H9 (cell line): ENCODE data around the gene ETV4. TPM values are rescaled to one million over a fixed set of nuclear protein-coding genes. Genes with fewer than 3 reads are reported as not detected.

ENCODE experiments used
- DNase-seq: peaks from one replicate; pipeline ENCODE4 v3.0.0-alpha.2; 2017
- H2AFZ ChIP-seq: one replicate; pipeline ENCODE4 v1.6.1; 2013; ENCODE audit warnings: mild to moderate bottlenecking, low read length, control low read depth, moderate library complexity
- H2AK5ac ChIP-seq: 2 replicates; pipeline ENCODE4 v1.6.1; 2013; ENCODE audit warnings: low read length, control low read depth, mixed read lengths; ENCODE audit not compliant: insufficient read length
- H2BK120ac ChIP-seq: one replicate; pipeline ENCODE4 v1.6.1; 2013; ENCODE audit warnings: low read depth, mild to moderate bottlenecking, low read length, control low read depth, inconsistent platforms; ENCODE audit not compliant: poor library complexity, severe bottlenecking
- H2BK12ac ChIP-seq: 2 replicates; pipeline ENCODE4 v1.6.1; 2013; ENCODE audit warnings: low read length, control low read depth, mixed read lengths, low read depth; ENCODE audit not compliant: insufficient read length
- H2BK15ac ChIP-seq: 2 replicates; pipeline ENCODE4 v1.6.1; 2013; ENCODE audit warnings: low read depth, low read length, control low read depth
- H2BK20ac ChIP-seq: one replicate; pipeline ENCODE4 v1.6.1; 2013; ENCODE audit warnings: low read depth, mild to moderate bottlenecking, low read length, control low read depth, inconsistent platforms; ENCODE audit not compliant: poor library complexity, severe bottlenecking
- H2BK5ac ChIP-seq: 2 replicates; pipeline ENCODE4 v1.6.1; 2013; ENCODE audit warnings: low read length, control low read depth, mixed read lengths; ENCODE audit not compliant: insufficient read length
- H3K14ac ChIP-seq: 2 replicates; pipeline ENCODE4 v1.6.1; 2013; ENCODE audit warnings: low read length, control low read depth; ENCODE audit not compliant: insufficient read depth
- H3K18ac ChIP-seq: 2 replicates; pipeline ENCODE4 v1.6.1; 2013; ENCODE audit warnings: low read depth, mild to moderate bottlenecking, mixed read lengths, low read length, control low read depth; ENCODE audit not compliant: insufficient read length
- H3K23ac ChIP-seq: 2 replicates; pipeline ENCODE4 v1.6.1; 2013; ENCODE audit warnings: low read length, control low read depth, mixed read lengths, low read depth; ENCODE audit not compliant: insufficient read length
- H3K23me2 ChIP-seq: 2 replicates; pipeline ENCODE4 v1.6.1; 2013; ENCODE audit warnings: low read depth, mild to moderate bottlenecking, mixed read lengths, low read length, control low read depth; ENCODE audit not compliant: insufficient read length, poor library complexity, severe bottlenecking
- H3K27ac ChIP-seq: 2 replicates; pipeline ENCODE4 v1.5.1; 2013; ENCODE audit warnings: low read length, control low read depth, mixed read lengths, low read depth; ENCODE audit not compliant: insufficient read length
- H3K27me3 ChIP-seq: 2 replicates; pipeline ENCODE4 v1.6.1; 2013; ENCODE audit warnings: low read length, control low read depth, inconsistent platforms; ENCODE audit not compliant: insufficient read depth
- H3K4ac ChIP-seq: 2 replicates; pipeline ENCODE4 v1.6.1; 2013; ENCODE audit warnings: low read depth, mild to moderate bottlenecking, control low read depth, inconsistent platforms, low read length, moderate library complexity
- H3K4me1 ChIP-seq: 2 replicates; pipeline ENCODE4 v1.6.1; 2013; ENCODE audit warnings: low read length, control low read depth, inconsistent platforms; ENCODE audit not compliant: insufficient read depth
- H3K4me2 ChIP-seq: 2 replicates; pipeline ENCODE4 v1.6.1; 2013; ENCODE audit warnings: low read length, control low read depth, mixed read lengths; ENCODE audit not compliant: insufficient read length, insufficient read depth
- H3K56ac ChIP-seq: 2 replicates; pipeline ENCODE4 v1.6.1; 2013; ENCODE audit warnings: low read depth, mild to moderate bottlenecking, mixed read lengths, low read length, control low read depth; ENCODE audit not compliant: insufficient read length
- H3K79me1 ChIP-seq: 2 replicates; pipeline ENCODE4 v1.6.1; 2013; ENCODE audit warnings: low read depth, mild to moderate bottlenecking, moderate library complexity, low read length, control low read depth, inconsistent platforms; ENCODE audit not compliant: insufficient read depth, poor library complexity, severe bottlenecking
- H3K79me2 ChIP-seq: 2 replicates; pipeline ENCODE4 v1.6.1; 2013; ENCODE audit warnings: low read length, control low read depth, inconsistent platforms; ENCODE audit not compliant: insufficient read depth
- H3K9ac ChIP-seq: 2 replicates; pipeline ENCODE4 v1.6.1; 2013; ENCODE audit warnings: low read length, control low read depth, mixed read lengths; ENCODE audit not compliant: insufficient read length; ENCODE audit errors: extremely low read depth
- H3K9me3 ChIP-seq: one replicate; pipeline ENCODE4 v1.6.1; 2013; ENCODE audit warnings: low read depth, low read length, inconsistent platforms; ENCODE audit not compliant: control insufficient read depth
- H3T11ph ChIP-seq: one replicate; pipeline ENCODE4 v1.6.1; 2013; ENCODE audit warnings: mild to moderate bottlenecking, low read length, control low read depth, inconsistent platforms
- H4K20me1 ChIP-seq: one replicate; pipeline ENCODE4 v1.6.1; 2013; ENCODE audit not compliant: control insufficient read depth, insufficient read length, insufficient read depth
- H4K5ac ChIP-seq: 2 replicates; pipeline ENCODE4 v1.6.1; 2013; ENCODE audit warnings: low read depth, mild to moderate bottlenecking, mixed read lengths, low read length, control low read depth; ENCODE audit not compliant: insufficient read length
- H4K8ac ChIP-seq: replicated peaks from 2 replicates; pipeline ENCODE4 v1.6.1; 2013; ENCODE audit warnings: low read length, control low read depth, mixed read lengths, low read depth; ENCODE audit not compliant: insufficient read length
- H4K91ac ChIP-seq: 2 replicates; pipeline ENCODE4 v1.6.1; 2013; ENCODE audit warnings: low read depth, mild to moderate bottlenecking, moderate library complexity, mixed read lengths, low read length, control low read depth; ENCODE audit not compliant: insufficient read length
- H3K27ac Mint-ChIP-seq, 3 experiments: 2 replicates in 2 of 3; 3 replicates in 1 of 3; pipeline ENCODE4 v1.8.0; 2020 to 2021; ENCODE audit warnings: mixed read lengths in 3 of 3, mild to moderate bottlenecking in 1 of 3, moderate library complexity in 1 of 3
- H3K27me3 Mint-ChIP-seq: 2 replicates; pipeline ENCODE4 v1.8.0; 2021; ENCODE audit warnings: low read depth, mild to moderate bottlenecking, moderate library complexity, mixed read lengths
- H3K36me3 Mint-ChIP-seq, 3 experiments: 2 replicates in 2 of 3; 3 replicates in 1 of 3; pipeline ENCODE4 v1.8.0; 2020 to 2021; ENCODE audit warnings: low read depth in 3 of 3, mixed read lengths in 3 of 3; ENCODE audit not compliant: insufficient read depth in 1 of 3
- H3K4me1 Mint-ChIP-seq, 2 experiments: 2 replicates each; pipeline ENCODE4 v1.8.0; 2020; ENCODE audit warnings: mixed read lengths in 2 of 2
- H3K4me3 Mint-ChIP-seq, 2 experiments: 2 replicates in 1 of 2; 3 replicates in 1 of 2; pipeline ENCODE4 v1.8.0; 2020 to 2021; ENCODE audit warnings: mild to moderate bottlenecking in 2 of 2, mixed read lengths in 2 of 2, moderate library complexity in 1 of 2
- H3K9me3 Mint-ChIP-seq, 2 experiments: 2 replicates in 1 of 2; 3 replicates in 1 of 2; pipeline ENCODE4 v1.8.0; 2020; ENCODE audit warnings: mild to moderate bottlenecking in 2 of 2, mixed read lengths in 2 of 2, moderate library complexity in 1 of 2
- WGBS: extraction: QIAGEN DNeasy Blood & Tissue Kit; methylation state at CpG from one replicate; pipeline ENCODE4 v1.1.7; 2013; ENCODE audit warnings: missing lambda C conversion rate, low lambda C conversion rate, mixed read lengths; ENCODE audit not compliant: insufficient read length; ENCODE audit errors: extremely low coverage; 5-methylcytosine and 5-hydroxymethylcytosine counted together
- total RNA-seq: library from RNA; stranded (reverse); gene quantifications from 2 replicates; pipeline ENCODE4 v1.2.1, GENCODE V29; 2021
- TF ChIP-seq, protein P1 (sequence below): fragments of 200-600 bp; sonication (generic); conservative IDR thresholded peaks from 3 replicates; pipeline ENCODE4 v1.8.0; 2021; ENCODE audit warnings: antibody characterized with exemption, mild to moderate bottlenecking

The ETV4 gene
- total RNA-seq, 1 experiment from 2014 or later, result 74.4 TPM

DNA sequence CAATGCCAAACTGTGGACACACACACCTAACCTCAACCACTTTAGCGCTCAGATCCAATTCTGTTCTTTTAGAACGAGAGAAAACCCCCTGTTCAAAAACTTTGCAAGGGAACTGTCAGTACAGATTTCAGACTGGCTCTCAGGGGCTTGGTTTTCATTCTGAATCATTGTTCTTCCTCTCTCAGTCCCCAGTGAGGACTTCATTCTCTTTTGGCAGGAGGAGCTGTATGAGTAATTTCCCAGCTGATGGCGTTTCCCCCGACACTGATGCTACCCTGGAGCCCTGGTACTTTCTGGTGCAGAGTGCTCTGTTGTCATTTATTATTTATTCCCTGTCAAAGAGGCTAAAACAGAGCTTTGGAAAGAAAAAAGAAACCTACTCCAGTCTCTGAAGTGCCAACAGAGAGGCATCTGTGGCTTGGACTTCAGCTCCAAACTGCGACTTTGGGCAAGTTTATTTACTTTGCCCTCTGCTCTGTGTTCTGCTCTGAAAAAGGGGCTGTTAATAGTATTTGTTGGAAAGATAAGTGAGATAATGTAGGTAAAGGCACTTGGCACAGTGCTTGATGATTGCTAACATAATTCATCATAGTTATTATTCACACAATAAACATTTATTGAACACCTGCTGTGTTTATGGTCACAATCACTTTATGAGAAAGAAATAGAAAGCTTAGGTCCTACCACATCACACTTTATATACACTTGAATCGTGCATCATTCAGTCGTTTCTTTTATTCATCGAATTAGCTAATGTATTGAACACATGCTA, 28.3 kb downstream of the ETV4 start:
- Mint-ChIP-seq H3K36me3 (peaks cover 18 to 85% (median 71%) of the 10 kb centered on the region in 3 experiments), H3K9me3 (no peaks in the 10 kb centered on the region), H3K4me1 (peaks cover 0 to 2% of the 10 kb centered on the region in 2 experiments; a peak in 2 of 4 replicates), H3K4me3 (no peak overlapping the region), H3K27me3 (no peaks in the 10 kb centered on the region), H3K27ac (no peak overlapping the region)
- H4K20me1 ChIP-seq, result no peaks in the 10 kb centered on the region
- no CpG with 5 or more reads among the region's 8 CpGs for WGBS
- H2BK20ac ChIP-seq, result no peak overlapping the region
- no peak overlapping the region for H3K4ac ChIP-seq
- no peaks in the 10 kb centered on the region for H3K79me1 ChIP-seq
- H4K5ac ChIP-seq, result no peak overlapping the region
- H3K23me2 ChIP-seq, result no peaks in the 10 kb centered on the region
- H2BK15ac ChIP-seq, result no peak overlapping the region
- H3K4me1 ChIP-seq, result no peaks in the 10 kb centered on the region
- H3K79me2 ChIP-seq, result no peaks in the 10 kb centered on the region
- H3K9ac ChIP-seq, result no peak overlapping the region
- H2BK12ac ChIP-seq, result no peak overlapping the region
- no peak overlapping the region for H4K8ac ChIP-seq
- H3K56ac ChIP-seq, result no peak overlapping the region
- H2AK5ac ChIP-seq, result no peak overlapping the region
- no peaks in the 10 kb centered on the region for H3K27me3 ChIP-seq
- TF ChIP-seq, protein P1, sequence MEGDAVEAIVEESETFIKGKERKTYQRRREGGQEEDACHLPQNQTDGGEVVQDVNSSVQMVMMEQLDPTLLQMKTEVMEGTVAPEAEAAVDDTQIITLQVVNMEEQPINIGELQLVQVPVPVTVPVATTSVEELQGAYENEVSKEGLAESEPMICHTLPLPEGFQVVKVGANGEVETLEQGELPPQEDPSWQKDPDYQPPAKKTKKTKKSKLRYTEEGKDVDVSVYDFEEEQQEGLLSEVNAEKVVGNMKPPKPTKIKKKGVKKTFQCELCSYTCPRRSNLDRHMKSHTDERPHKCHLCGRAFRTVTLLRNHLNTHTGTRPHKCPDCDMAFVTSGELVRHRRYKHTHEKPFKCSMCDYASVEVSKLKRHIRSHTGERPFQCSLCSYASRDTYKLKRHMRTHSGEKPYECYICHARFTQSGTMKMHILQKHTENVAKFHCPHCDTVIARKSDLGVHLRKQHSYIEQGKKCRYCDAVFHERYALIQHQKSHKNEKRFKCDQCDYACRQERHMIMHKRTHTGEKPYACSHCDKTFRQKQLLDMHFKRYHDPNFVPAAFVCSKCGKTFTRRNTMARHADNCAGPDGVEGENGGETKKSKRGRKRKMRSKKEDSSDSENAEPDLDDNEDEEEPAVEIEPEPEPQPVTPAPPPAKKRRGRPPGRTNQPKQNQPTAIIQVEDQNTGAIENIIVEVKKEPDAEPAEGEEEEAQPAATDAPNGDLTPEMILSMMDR, result no peak
- no peak overlapping the region for H4K91ac ChIP-seq
- H3T11ph ChIP-seq, result no peak overlapping the region
- no peaks in the 10 kb centered on the region for H3K9me3 ChIP-seq
- H3K18ac ChIP-seq, result no peak overlapping the region
- no peak for DNase-seq
- H3K23ac ChIP-seq, result no peak overlapping the region
- no peak overlapping the region for H3K14ac ChIP-seq
- H2BK120ac ChIP-seq, result no peak overlapping the region
- no peak overlapping the region for H3K4me2 ChIP-seq
- no peak overlapping the region for H2BK5ac ChIP-seq
- H2AFZ ChIP-seq, result no peak overlapping the region
- no peak overlapping the region for H3K27ac ChIP-seq
